HG03280 (cell line): ENCODE results near the gene NINL.
"Not testable (repeated sequence)": the region's sequence is repeated elsewhere in the genome, so short reads cannot be mapped to it uniquely, and the experiment has no call there.

ENCODE experiments used
- ATAC-seq: cut with Tn5 transposase; IDR thresholded peaks from one replicate; pipeline ENCODE4 v1.9.1; 2021; ENCODE audit warnings: mild to moderate bottlenecking, moderate library complexity; ENCODE audit not compliant: unreplicated experiment

NINL gene

GRCh38 chr20:25486377-25486776 lies 99.0 kb downstream of the NINL start:
- ATAC-seq, result no peak

GRCh38 chr20:25485872-25486271 lies 99.5 kb downstream of the NINL start:
- ATAC-seq, result no peak

GRCh38 chr20:25484911-25485511 lies 100.3 kb downstream of the NINL start:
- no peak for ATAC-seq

- no peak for ATAC-seq
Observed at GRCh38 chr20:25484224-25484846, 101.0 kb downstream of the NINL start.

GRCh38 chr20:25483431-25484132 lies 101.7 kb downstream of the NINL start:
- no peak for ATAC-seq

GRCh38 chr20:25481918-25482253 lies 103.4 kb downstream of the NINL start:
- no peak for ATAC-seq

GRCh38 chr20:25481235-25481917 lies 104.0 kb downstream of the NINL start:
- no peak for ATAC-seq

- no peak for ATAC-seq
Observed at GRCh38 chr20:25480797-25481196, 104.5 kb downstream of the NINL start.

- no peak for ATAC-seq
Observed at GRCh38 chr20:25480156-25480555, 105.2 kb downstream of the NINL start.

GRCh38 chr20:25479638-25480037 lies 105.7 kb downstream of the NINL start:
- ATAC-seq, result no peak

GRCh38 chr20:25478889-25479568 lies 106.3 kb downstream of the NINL start:
- ATAC-seq, result no peak

GRCh38 chr20:25477014-25477882 lies 108.1 kb downstream of the NINL start:
- ATAC-seq, result no peak

GRCh38 chr20:25476106-25477013 lies 109.0 kb downstream of the NINL start:
- ATAC-seq, result no peak

- not testable (repeated sequence) for ATAC-seq
Observed at GRCh38 chr20:25473297-25473696, 112.0 kb downstream of the NINL start.

- ATAC-seq, result no peak
Observed at GRCh38 chr20:25471020-25471419, 114.3 kb downstream of the NINL start.

- no peak for ATAC-seq
Observed at GRCh38 chr20:25470045-25470444, 115.3 kb downstream of the NINL start.

- ATAC-seq, result no peak
Observed at GRCh38 chr20:25469558-25469957, 115.8 kb downstream of the NINL start.

- ATAC-seq, result no peak
Observed at GRCh38 chr20:25468126-25469075, 116.9 kb downstream of the NINL start.
